ENCODE data around the gene HAUS8. TPM values are rescaled to one million over a fixed set of nuclear protein-coding genes. Genes with fewer than 3 reads are reported as not detected.
"Not testable (repeated sequence)": the region's sequence is repeated elsewhere in the genome, so short reads cannot be mapped to it uniquely, and the experiment has no call there.

Gene HAUS8
- total RNA-seq, 2 experiments from 2014 or later, result 47.3 to 74.1 TPM

- TF ChIP-seq, protein P1, sequence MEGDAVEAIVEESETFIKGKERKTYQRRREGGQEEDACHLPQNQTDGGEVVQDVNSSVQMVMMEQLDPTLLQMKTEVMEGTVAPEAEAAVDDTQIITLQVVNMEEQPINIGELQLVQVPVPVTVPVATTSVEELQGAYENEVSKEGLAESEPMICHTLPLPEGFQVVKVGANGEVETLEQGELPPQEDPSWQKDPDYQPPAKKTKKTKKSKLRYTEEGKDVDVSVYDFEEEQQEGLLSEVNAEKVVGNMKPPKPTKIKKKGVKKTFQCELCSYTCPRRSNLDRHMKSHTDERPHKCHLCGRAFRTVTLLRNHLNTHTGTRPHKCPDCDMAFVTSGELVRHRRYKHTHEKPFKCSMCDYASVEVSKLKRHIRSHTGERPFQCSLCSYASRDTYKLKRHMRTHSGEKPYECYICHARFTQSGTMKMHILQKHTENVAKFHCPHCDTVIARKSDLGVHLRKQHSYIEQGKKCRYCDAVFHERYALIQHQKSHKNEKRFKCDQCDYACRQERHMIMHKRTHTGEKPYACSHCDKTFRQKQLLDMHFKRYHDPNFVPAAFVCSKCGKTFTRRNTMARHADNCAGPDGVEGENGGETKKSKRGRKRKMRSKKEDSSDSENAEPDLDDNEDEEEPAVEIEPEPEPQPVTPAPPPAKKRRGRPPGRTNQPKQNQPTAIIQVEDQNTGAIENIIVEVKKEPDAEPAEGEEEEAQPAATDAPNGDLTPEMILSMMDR (conservative IDR thresholded peaks at IDR 0.05; ENCODE audit: low read length), result no peak
- TF ChIP-seq EZH2phosphoT487 (IDR thresholded peaks at IDR 0.05; ENCODE audit: borderline replicate concordance, low read depth, low read length), result no peak
- ChIA-PET POLR2A (no interaction called here), CTCF (ENCODE audit: unreplicated experiment) (no interaction called here)
- Histone ChIP-seq H2AFZ (ENCODE audit: low read length) (peak within 1 kb of the TSS; percentile 42), H3K4me1 (ENCODE audit: insufficient read depth, low read length, poor library complexity, severe bottlenecking) (peaks cover 22% of the 10 kb centered on the region), H3K27ac (ENCODE audit: low read depth, low read length, poor library complexity, severe bottlenecking) (no peak within 1 kb of the TSS), H3K9me2 (ENCODE audit: insufficient read depth, low read length) (no peaks in the 10 kb centered on the region), H3K9me3 (ENCODE audit: low read length) (no peaks in the 10 kb centered on the region), H3K36me3 (ENCODE audit: insufficient read depth, low read length) (no peaks in the 10 kb centered on the region), H3K4me3 (ENCODE audit: low read depth, low read length, poor library complexity, severe bottlenecking) (no peak within 1 kb of the TSS), H3K79me2 (ENCODE audit: insufficient read depth, low read depth, low read length) (no peaks in the 10 kb centered on the region), H3K4me2 (ENCODE audit: low read length) (no peak within 1 kb of the TSS), H4K20me1 (ENCODE audit: insufficient read depth, low read length) (no peaks in the 10 kb centered on the region)
- intact Hi-C loops (cut with micrococcal nuclease; ENCODE audit: unreplicated experiment), result no loop called here
- no TSS peak for BruUV-seq (replicated peaks)
- no peak for DNase-seq (ENCODE audit: low spot score)
These were observed 48.3 kb downstream of the HAUS8 start, which contains the start of gene CPAMD8 for GRCh38 chr19:17026706-17027534. TSS of gene CPAMD8 (minus strand) at chr19:17026810. CDS start at chr19:17026642, 168 bp downstream.

- POLR2A ChIA-PET, result no interaction called here
- no peaks in the 10 kb centered on the region for H4K20me1 ChIP-seq (ENCODE audit: insufficient read depth, low read length)
- no peak overlapping the region for H3K4me3 ChIP-seq (ENCODE audit: low read depth, low read length, poor library complexity, severe bottlenecking)
- H3K4me2 ChIP-seq (ENCODE audit: low read length), result no peak overlapping the region
- H3K4me1 ChIP-seq (ENCODE audit: insufficient read depth, low read length, poor library complexity, severe bottlenecking), result peaks cover 30% of the 10 kb centered on the region
- no peak for TF ChIP-seq EZH2phosphoT487 (IDR thresholded peaks at IDR 0.05; ENCODE audit: borderline replicate concordance, low read depth, low read length)
- TF ChIP-seq, protein P1 (conservative IDR thresholded peaks at IDR 0.05; ENCODE audit: low read length), result no peak
- no peak overlapping the region for H3K27ac ChIP-seq (ENCODE audit: low read depth, low read length, poor library complexity, severe bottlenecking)
- no peaks in the 10 kb centered on the region for H3K9me3 ChIP-seq (ENCODE audit: low read length)
- DNase-seq (ENCODE audit: low spot score), result no peak
- H3K9me2 ChIP-seq (ENCODE audit: insufficient read depth, low read length), result no peaks in the 10 kb centered on the region
- BruUV-seq (replicated peaks), result no TSS peak
- intact Hi-C loops (cut with micrococcal nuclease; ENCODE audit: unreplicated experiment), result no loop called here
- CTCF ChIA-PET (ENCODE audit: unreplicated experiment), result no interaction called here
- H2AFZ ChIP-seq (ENCODE audit: low read length), result peak overlapping the region; percentile 42
- no peaks in the 10 kb centered on the region for H3K36me3 ChIP-seq (ENCODE audit: insufficient read depth, low read length)
- no peaks in the 10 kb centered on the region for H3K79me2 ChIP-seq (ENCODE audit: insufficient read depth, low read depth, low read length)
These were observed 49.1 kb downstream of the HAUS8 start for GRCh38 chr19:17025991-17026658.

DNA sequence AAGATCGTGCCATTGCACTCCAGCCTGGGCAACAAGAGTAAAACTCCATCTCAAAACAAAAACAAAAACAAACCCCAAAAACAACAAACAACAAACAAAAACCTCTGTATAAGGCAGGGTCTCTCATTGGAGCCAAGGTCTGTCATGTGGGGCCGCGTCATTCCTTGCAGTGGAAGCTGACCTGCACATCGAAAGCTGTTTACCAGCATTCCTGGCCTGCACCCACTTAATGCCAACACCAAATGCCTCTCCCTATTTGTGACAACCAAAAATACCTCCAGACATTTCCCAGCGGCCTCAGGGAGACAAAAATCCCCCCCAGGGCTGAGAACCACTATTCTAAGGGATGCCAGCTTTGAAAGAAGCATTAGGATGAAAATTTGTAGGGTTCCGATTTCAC lies 49.9 kb downstream of the HAUS8 start:
- Histone ChIP-seq H4K20me1 (ENCODE audit: insufficient read depth, low read length) (no peaks in the 10 kb centered on the region), H3K79me2 (ENCODE audit: insufficient read depth, low read depth, low read length) (no peaks in the 10 kb centered on the region), H2AFZ (ENCODE audit: low read length) (peak overlapping the region; percentile 42; the same call in 1 of the 2 replicates), H3K9me3 (ENCODE audit: low read length) (peaks cover 4% of the 10 kb centered on the region; the same call in 1 of the 2 replicates), H3K4me1 (ENCODE audit: insufficient read depth, low read length, poor library complexity, severe bottlenecking) (peaks cover 31% of the 10 kb centered on the region), H3K36me3 (ENCODE audit: insufficient read depth, low read length) (no peaks in the 10 kb centered on the region), H3K4me2 (ENCODE audit: low read length) (no peak overlapping the region), H3K4me3 (ENCODE audit: low read depth, low read length, poor library complexity, severe bottlenecking) (no peak overlapping the region), H3K27ac (ENCODE audit: low read depth, low read length, poor library complexity, severe bottlenecking) (no peak overlapping the region), H3K9me2 (ENCODE audit: insufficient read depth, low read length) (no peaks in the 10 kb centered on the region)
- no TSS peak for BruUV-seq (replicated peaks)
- CTCF ChIA-PET (ENCODE audit: unreplicated experiment), result no interaction called here
- intact Hi-C loops (cut with micrococcal nuclease; ENCODE audit: unreplicated experiment), result no loop called here
- no peak for DNase-seq (ENCODE audit: low spot score)
- POLR2A ChIA-PET, result no interaction called here
- no peak for TF ChIP-seq EZH2phosphoT487 (IDR thresholded peaks at IDR 0.05; ENCODE audit: borderline replicate concordance, low read depth, low read length)
- TF ChIP-seq, protein P1 (conservative IDR thresholded peaks at IDR 0.05; ENCODE audit: low read length), result no peak

DNA sequence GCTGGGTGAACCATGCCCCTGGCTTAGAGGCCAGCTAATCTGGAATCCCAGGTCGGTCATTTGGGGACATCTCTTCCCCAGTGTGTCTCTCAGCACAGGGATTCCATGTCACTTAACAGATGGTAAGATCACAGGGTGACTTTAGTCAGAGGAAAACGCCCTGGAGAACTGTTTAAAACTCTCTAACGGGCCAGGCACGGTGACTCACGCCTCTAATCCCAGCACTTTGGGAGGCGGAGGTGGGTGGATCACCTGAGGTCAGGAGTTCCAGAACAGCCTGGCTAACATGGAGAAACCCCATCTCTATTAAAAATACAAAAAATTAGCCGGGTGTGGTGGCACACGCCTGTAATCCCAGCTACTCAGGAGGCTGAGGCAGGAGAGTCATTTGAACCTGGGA lies 50.3 kb downstream of the HAUS8 start:
- H3K79me2 ChIP-seq (ENCODE audit: insufficient read depth, low read depth, low read length); DNase-seq (ENCODE audit: low spot score); H3K27ac ChIP-seq (ENCODE audit: low read depth, low read length, poor library complexity, severe bottlenecking); H3K36me3 ChIP-seq (ENCODE audit: insufficient read depth, low read length); POLR2A ChIA-PET; H3K9me3 ChIP-seq (ENCODE audit: low read length); CTCF ChIA-PET (ENCODE audit: unreplicated experiment); H4K20me1 ChIP-seq (ENCODE audit: insufficient read depth, low read length); BruUV-seq (replicated peaks); H3K4me3 ChIP-seq (ENCODE audit: low read depth, low read length, poor library complexity, severe bottlenecking); H2AFZ ChIP-seq (ENCODE audit: low read length); H3K4me2 ChIP-seq (ENCODE audit: low read length); intact Hi-C loops (cut with micrococcal nuclease; ENCODE audit: unreplicated experiment); H3K9me2 ChIP-seq (ENCODE audit: insufficient read depth, low read length): not testable (repeated sequence)
- peaks cover 31% of the 10 kb centered on the region for H3K4me1 ChIP-seq (ENCODE audit: insufficient read depth, low read length, poor library complexity, severe bottlenecking)
